Muscle layer of duodenum (tissue), 2 donors: ENCODE data around the gene PAQR5.
"Not testable (repeated sequence)": the region's sequence is repeated elsewhere in the genome, so short reads cannot be mapped to it uniquely, and the experiment has no call there.

Experiments used
- H3K27ac ChIP-seq: one replicate; pipeline ENCODE4 v1.7.0; 2013; ENCODE audit warnings: mild to moderate bottlenecking, low read length
- H3K27me3 ChIP-seq: one replicate; pipeline ENCODE4 v1.7.0; 2013; ENCODE audit warnings: low read depth, mild to moderate bottlenecking, control low read depth, low read length
- H3K36me3 ChIP-seq, 2 donors: one replicate each; pipeline ENCODE4 v1.7.0; 2013; ENCODE audit warnings: low read length in 2 of 2, control low read depth in 1 of 2, mild to moderate bottlenecking in 1 of 2; ENCODE audit not compliant: insufficient read depth in 2 of 2, control insufficient read depth in 1 of 2
- H3K4me1 ChIP-seq, 2 donors: one replicate each; pipeline ENCODE4 v1.7.0; 2013; ENCODE audit warnings: low read length in 2 of 2, mild to moderate bottlenecking in 2 of 2, control low read depth in 1 of 2, moderate library complexity in 1 of 2; ENCODE audit not compliant: insufficient read depth in 2 of 2, control insufficient read depth in 1 of 2
- H3K4me3 ChIP-seq, 2 donors: one replicate each; pipeline ENCODE4 v1.7.0; 2013; ENCODE audit warnings: low read length in 2 of 2, low read depth in 1 of 2, mild to moderate bottlenecking in 1 of 2
- H3K9me3 ChIP-seq, 2 donors: one replicate each; pipeline ENCODE4 v1.7.0; 2013; ENCODE audit warnings: low read length in 2 of 2, control low read depth in 1 of 2, mild to moderate bottlenecking in 1 of 2; ENCODE audit not compliant: control insufficient read depth in 1 of 2
- donor health status: healthy.

The PAQR5 gene

DNA sequence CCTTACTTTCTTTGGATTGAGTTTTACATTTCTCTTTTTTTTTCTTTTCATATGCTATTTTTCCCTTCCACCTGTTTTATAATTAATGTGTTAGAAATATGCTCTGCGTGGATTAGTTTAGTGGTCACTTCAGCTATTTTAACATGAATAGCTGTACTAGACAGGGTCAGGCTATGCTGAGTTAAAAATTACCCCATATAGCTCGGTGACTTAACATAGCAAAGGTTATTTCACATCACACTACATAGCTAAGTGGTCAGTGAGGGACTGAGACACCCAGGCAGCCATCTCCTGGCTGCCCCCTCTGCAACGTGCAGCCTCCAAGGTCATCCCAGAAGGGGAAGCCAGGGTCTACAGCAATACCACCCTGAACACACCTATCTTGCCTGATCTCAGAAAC, 68.5 kb downstream of the PAQR5 start:
- H3K9me3 ChIP-seq = peaks cover 0 to 6% of the 10 kb centered on the region in 2 donors
- no peaks in the 10 kb centered on the region for H3K4me1 ChIP-seq
- no peak overlapping the region for H3K27ac ChIP-seq
- H3K4me3 ChIP-seq = no peak overlapping the region
- H3K27me3 ChIP-seq = no peaks in the 10 kb centered on the region
- H3K36me3 ChIP-seq = no peaks in the 10 kb centered on the region

DNA sequence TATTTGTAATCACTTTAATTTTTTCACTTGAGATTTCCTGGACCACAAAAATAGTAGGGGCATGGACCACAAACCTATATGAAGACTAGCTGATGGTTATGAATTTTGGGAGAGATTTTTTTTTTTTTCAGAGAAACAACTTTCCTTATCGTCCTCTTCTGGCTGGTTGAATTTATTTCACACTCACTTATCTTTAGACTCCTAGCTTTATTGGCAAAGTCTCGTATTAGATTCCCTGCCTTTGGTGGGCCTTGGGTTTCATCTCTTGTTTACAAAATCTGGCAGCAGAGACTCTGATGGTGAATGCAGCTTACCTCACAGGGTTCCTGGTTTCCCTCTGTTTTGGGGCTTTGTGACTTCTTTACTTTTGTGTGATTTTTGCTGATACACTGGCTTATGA, 70.9 kb downstream of the PAQR5 start:
- Histone ChIP-seq H3K27me3 (no peaks in the 10 kb centered on the region), H3K4me3 (no peak overlapping the region), H3K27ac (no peak overlapping the region), H3K9me3 (peaks cover 4 to 6% of the 10 kb centered on the region in 2 donors), H3K4me1 (no peaks in the 10 kb centered on the region), H3K36me3 (no peaks in the 10 kb centered on the region)

DNA sequence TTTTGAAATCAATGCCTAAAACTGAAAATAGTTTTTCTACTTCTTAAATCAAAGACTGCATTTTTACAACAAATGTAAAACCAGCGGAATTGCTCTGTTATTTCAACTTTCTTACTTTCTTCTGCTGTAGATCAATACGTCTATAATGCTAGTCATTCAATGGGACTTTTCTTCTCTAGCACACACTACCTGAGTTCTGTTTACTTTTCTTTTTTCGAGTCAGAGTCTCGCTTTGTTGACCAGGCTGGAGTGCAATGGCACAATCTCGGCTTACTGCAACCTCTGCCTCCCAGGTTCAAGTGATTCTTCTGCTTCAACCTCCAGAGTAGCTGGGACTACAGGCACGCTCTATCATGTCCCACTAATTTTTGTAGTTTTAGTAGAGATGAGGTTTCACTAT, 74.7 kb downstream of the PAQR5 start:
- H3K27ac ChIP-seq = no peak overlapping the region
- no peaks in the 10 kb centered on the region for H3K27me3 ChIP-seq
- no peak overlapping the region for H3K4me3 ChIP-seq
- H3K9me3 ChIP-seq = peaks cover 0 to 4% of the 10 kb centered on the region in 2 donors
- no peaks in the 10 kb centered on the region for H3K36me3 ChIP-seq
- H3K4me1 ChIP-seq = no peaks in the 10 kb centered on the region

DNA sequence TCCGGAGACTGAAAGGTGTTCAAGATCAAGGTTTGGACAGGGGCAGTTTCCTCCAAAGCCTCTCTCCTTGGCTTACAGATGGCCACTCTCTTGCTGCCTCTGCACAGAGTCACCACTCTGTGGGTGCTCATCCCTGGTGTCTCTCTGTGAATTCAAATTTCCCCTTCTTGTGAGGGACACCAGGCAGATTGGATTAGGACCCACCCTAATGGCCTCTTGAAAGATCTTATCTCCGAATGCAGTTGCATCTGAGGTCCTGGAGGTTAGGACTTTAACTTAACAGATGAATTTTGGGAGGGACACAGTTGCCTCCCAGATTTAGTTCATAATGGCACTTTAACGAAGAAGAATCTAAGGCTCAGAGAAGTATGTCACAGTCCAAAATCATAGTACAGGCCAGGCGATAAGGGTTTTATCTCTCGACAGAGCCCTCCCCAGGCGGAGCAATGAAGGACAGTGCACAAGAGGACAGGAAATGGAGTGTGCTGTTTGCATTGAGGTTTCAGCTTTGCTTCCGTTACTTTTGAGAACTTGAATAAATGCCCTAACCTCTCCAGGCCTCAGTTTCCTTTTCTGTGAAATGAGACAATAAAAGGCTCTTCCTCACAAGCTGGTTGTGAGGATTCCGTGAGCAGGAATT, 76.6 kb downstream of the PAQR5 start:
- H3K4me1 ChIP-seq = no peaks in the 10 kb centered on the region

DNA sequence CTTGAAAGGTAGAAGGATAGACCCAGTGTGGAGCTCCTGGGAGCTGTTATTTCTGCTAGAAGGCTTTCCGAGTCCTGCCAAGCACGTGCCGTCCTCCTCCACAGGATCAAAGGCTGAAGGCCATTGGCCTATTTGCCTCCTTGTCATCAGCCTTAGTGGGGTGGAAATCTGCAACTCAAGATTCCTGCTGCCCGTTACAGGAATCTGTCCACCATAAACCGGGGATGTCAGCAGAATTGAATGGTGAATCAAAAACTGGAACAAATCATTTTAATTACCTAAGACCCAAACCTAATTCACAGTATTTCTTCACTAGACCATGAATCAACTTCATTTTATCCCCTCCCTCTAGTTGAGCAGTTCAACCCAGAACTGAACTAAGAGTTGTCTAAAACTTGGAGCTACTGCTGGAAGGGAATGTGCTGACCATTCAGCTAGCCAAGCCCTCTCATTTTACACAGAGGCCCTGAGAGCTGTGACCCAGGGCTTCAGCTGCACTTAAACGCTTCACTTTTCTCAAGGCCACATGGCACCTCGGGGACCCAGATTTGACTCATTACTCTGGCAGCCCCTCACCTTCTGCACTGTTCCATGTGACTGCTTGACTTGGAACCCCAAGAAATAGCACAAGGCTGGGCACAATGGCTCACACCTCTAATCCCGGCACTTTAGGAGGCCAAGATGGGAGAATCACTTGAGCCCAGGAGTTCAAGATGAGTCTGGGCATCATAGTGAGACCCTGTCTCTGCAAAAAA, 78.7 kb downstream of the PAQR5 start:
- Histone ChIP-seq H3K36me3 (no peaks in the 10 kb centered on the region), H3K9me3 (peaks cover 0 to 4% of the 10 kb centered on the region in 2 donors), H3K4me1 (no peaks in the 10 kb centered on the region), H3K27me3 (no peaks in the 10 kb centered on the region), H3K27ac (no peak overlapping the region), H3K4me3 (no peak overlapping the region)

More for the DNA sequence above, 76.6 kb downstream of the PAQR5 start:
- H3K36me3 ChIP-seq = no peaks in the 10 kb centered on the region
- peaks cover 0 to 4% of the 10 kb centered on the region in 2 donors for H3K9me3 ChIP-seq
- no peak overlapping the region for H3K4me3 ChIP-seq
- H3K27ac ChIP-seq = no peak overlapping the region
- no peaks in the 10 kb centered on the region for H3K27me3 ChIP-seq

DNA sequence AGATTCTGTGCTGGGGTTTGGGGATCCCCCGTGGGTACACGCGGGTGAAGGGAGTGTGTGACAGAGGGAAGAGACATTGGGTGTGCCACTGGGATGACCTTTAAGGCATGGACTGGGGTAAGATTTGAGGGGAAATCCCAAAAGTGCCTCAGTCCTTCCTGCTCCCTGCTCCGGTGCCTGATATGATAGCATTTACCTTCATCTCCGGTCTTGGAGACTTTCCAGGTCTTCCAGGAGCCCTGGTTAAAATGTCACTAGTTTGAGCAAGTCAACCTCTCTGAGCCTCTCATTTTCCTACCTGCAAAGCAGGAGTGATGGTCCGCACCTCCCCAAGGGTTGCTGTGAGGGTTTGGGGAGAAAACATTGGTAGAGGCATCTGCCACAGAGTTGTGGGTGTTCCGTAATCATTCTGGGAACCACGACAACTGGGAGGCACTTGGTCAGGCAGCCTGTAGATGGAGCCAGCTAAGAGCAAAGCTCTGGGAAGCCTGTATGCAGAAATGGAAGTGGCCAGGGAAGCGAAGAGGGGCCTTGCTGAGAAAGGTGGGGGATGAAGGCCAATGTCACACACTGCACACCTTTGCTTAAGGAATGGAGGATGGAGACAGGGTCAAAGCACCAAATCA, 81.5 kb downstream of the PAQR5 start:
- Histone ChIP-seq H3K4me3 (no peak overlapping the region), H3K9me3 (no peaks in the 10 kb centered on the region), H3K27ac (no peak overlapping the region), H3K4me1 (no peaks in the 10 kb centered on the region), H3K36me3 (no peaks in the 10 kb centered on the region), H3K27me3 (no peaks in the 10 kb centered on the region)

DNA sequence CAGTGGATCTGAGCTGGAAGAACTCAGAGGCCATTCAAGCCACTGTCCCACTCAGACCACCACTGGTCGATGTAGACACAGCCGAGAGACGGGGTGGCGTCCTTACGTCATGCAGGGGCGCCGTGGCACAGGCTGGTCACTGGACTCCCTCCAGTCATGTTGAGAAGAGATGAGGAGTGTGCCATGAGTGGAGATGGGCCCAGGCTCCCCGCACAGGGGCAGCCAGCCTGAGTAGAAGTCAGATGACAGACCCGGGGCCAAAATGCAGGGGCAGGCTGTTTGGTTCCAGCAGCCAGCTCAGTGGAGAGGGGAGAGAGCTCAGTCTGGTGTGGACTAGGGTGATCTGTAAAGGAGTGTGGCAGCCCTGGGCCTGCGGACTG, 82.0 kb downstream of the PAQR5 start:
- Histone ChIP-seq H3K4me1 (no peaks in the 10 kb centered on the region), H3K4me3 (no peak overlapping the region), H3K27ac (no peak overlapping the region), H3K27me3 (no peaks in the 10 kb centered on the region), H3K36me3 (no peaks in the 10 kb centered on the region), H3K9me3 (no peaks in the 10 kb centered on the region)

DNA sequence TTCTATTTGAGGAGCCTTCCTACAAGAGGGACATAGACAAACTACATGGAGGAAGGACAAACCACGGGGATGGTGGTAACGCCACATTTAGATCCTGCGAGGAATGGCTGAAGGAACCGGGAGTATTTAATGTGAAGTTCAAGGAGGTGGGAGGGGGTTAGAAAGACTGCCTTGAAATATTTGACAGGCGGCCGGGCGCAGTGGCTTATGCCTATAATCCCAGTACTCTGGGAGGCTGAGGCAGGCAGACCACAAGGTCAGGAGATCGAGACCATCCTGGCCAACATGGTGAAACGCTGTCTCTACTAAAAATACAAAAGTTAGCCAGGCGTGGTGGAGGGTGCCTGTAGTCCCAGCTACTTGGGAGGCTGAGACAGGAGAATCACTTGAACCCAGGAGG, 83.5 kb downstream of the PAQR5 start:
- H3K27ac ChIP-seq, H3K4me3 ChIP-seq, H3K27me3 ChIP-seq, H3K36me3 ChIP-seq, H3K9me3 ChIP-seq, H3K4me1 ChIP-seq: not testable (repeated sequence)

DNA sequence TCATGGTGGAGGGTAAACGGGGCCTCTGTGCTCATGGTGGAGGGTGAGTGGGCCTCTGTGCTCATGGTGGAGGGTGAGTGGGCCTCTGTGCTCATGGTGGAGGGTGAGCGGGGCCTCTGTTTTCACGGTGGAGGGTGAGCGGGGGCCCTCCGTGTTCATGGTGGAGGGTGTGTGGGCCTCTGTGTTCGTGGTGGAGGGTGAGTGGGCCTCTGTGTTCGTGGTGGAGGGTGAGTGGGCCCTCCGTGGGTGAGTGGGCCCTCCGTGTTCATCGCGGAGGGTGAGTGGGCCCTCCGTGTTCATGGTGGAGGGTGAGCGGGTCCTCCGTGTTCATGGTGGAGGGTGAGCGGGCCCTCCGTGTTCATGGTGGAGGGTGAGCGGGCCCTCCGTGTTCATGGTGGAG, 85.4 kb downstream of the PAQR5 start:
- not testable (repeated sequence) for H3K36me3 ChIP-seq, H3K27ac ChIP-seq, H3K27me3 ChIP-seq, H3K9me3 ChIP-seq, H3K4me3 ChIP-seq, H3K4me1 ChIP-seq

DNA sequence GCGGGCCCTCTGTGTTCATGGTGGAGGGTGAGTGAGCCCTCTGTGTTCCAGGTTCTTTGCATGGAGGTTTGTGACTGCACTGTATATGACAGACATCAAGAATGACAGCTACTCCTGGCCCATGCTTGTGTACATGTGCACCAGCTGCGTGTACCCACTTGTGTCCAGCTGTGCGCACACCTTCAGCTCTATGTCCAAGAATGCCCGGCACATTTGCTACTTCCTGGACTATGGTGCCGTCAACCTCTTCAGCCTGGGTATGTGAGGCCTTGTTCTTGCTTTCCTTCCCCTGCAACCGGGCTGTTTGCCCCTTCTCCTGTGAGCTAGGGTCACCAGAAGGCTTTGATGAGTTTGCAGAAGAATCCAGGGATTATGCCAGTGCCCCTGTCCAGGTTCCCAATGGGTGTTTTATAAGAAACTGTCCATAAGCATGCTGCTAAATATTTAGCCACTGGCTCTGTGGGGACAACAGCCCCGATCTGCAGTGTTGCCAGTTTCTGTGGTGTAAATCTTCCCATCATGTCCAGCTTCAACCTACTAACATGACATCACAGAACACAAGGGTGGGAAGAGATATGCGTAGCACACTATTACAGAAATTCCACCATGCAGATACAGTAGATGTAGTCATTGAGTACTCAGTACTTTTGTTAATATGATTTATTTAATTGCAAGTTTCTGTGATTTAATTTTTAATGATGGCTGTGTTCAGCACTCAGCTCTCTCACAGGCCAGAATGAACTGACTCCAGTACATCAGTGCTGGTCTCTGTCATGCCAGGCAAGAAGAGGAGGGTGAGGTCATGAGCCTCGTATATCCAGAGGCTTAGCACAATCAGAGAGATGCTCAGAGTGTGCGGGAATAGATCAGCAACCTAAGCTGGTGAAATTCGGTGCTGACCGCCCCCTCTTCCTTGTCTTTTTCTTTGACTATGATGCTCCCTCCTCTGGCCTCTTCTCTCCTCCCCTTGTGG, 86.2 kb downstream of the PAQR5 start:
- H3K9me3 ChIP-seq = no peaks in the 10 kb centered on the region
- no peaks in the 10 kb centered on the region for H3K27me3 ChIP-seq
- no peaks in the 10 kb centered on the region for H3K4me1 ChIP-seq
- no peak overlapping the region for H3K4me3 ChIP-seq
- H3K36me3 ChIP-seq = no peaks in the 10 kb centered on the region
- H3K27ac ChIP-seq = no peak overlapping the region

DNA sequence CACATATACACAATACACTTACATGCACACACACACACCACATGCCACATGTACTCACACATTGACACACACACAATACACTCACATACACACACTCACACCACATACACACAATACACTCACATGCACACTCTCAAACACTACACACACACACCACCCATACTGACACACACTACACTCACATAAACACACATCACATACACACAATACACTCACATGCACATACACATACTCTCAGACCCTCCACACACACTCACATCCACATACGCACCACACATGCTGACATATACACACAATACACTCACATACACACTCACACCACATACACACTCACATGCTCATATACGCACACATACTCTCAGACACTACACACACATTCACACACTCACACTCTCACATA, 87.1 kb downstream of the PAQR5 start:
- Histone ChIP-seq H3K27ac (no peak overlapping the region), H3K4me1 (no peaks in the 10 kb centered on the region), H3K36me3 (no peaks in the 10 kb centered on the region), H3K4me3 (no peak overlapping the region), H3K9me3 (no peaks in the 10 kb centered on the region), H3K27me3 (no peaks in the 10 kb centered on the region)
